CD8-positive, alpha-beta memory T cell (primary cell): ENCODE data around the gene KATNB1. TPM values are rescaled to one million over a fixed set of nuclear protein-coding genes. Genes with fewer than 3 reads are reported as not detected.

ENCODE experiments used
- CTCF ChIA-PET: fragments of 350-600 bp; sonication (Branson Sonifier 250); formaldehyde crosslinking; loops from one replicate; lab custom pipeline; 2021; ENCODE audit warnings: antibody characterized with exemption; lab: Charles Lee
- POLR2A ChIA-PET: fragments of 350-600 bp; sonication (Branson Sonifier 250); formaldehyde crosslinking; loops from one replicate; lab custom pipeline; 2021; ENCODE audit warnings: antibody characterized with exemption; lab: Charles Lee
- DNase-seq, 5 donors: peaks; one replicate each; pipeline versions ENCODE4 v3.0.0 to v3.0.0-alpha.2; 2020 to 2022; ENCODE audit warnings: mixed read lengths in 1 of 5
- H3K27ac ChIP-seq: one replicate; pipeline ENCODE4 v1.7.0; 2013; ENCODE audit warnings: low read depth, mild to moderate bottlenecking, low read length, moderate library complexity
- H3K27me3 ChIP-seq: 2 replicates; pipeline ENCODE4 v1.7.0; 2013; ENCODE audit warnings: low read length, mild to moderate bottlenecking; ENCODE audit not compliant: insufficient read depth, poor library complexity, severe bottlenecking
- H3K36me3 ChIP-seq: 2 replicates; pipeline ENCODE4 v1.7.0; 2013; ENCODE audit warnings: mild to moderate bottlenecking, low read length, moderate library complexity; ENCODE audit not compliant: insufficient read depth
- H3K4me1 ChIP-seq: 2 replicates; pipeline ENCODE4 v1.7.0; 2013; ENCODE audit warnings: mild to moderate bottlenecking, low read length, moderate library complexity; ENCODE audit not compliant: insufficient read depth
- H3K4me3 ChIP-seq: 2 replicates; pipeline ENCODE4 v1.7.0; 2013; ENCODE audit warnings: mild to moderate bottlenecking, low read length
- H3K9me3 ChIP-seq: 2 replicates; pipeline ENCODE4 v1.7.0; 2013; ENCODE audit warnings: mild to moderate bottlenecking, low read length
- H3K27ac Mint-ChIP-seq, 8 donors: one replicate each; pipeline ENCODE4 v1.8.0; 2020 to 2021; ENCODE audit warnings: mixed read lengths in 8 of 8, mild to moderate bottlenecking in 6 of 8, inconsistent platforms in 3 of 8, moderate library complexity in 3 of 8
- H3K27me3 Mint-ChIP-seq, 2 donors: one replicate each; pipeline ENCODE4 v1.8.0; 2020 to 2021; ENCODE audit warnings: mixed read lengths in 2 of 2, mild to moderate bottlenecking in 1 of 2, moderate library complexity in 1 of 2
- H3K36me3 Mint-ChIP-seq, 3 donors: one replicate each; pipeline ENCODE4 v1.8.0; 2020 to 2021; ENCODE audit warnings: mixed read lengths in 3 of 3, inconsistent platforms in 1 of 3, mild to moderate bottlenecking in 1 of 3
- H3K4me1 Mint-ChIP-seq, 3 donors: one replicate each; pipeline ENCODE4 v1.8.0; 2020 to 2021; ENCODE audit warnings: mixed read lengths in 3 of 3, inconsistent platforms in 1 of 3, mild to moderate bottlenecking in 1 of 3
- H3K4me3 Mint-ChIP-seq, 7 donors: one replicate each; pipeline ENCODE4 v1.8.0; 2020 to 2021; ENCODE audit warnings: mixed read lengths in 7 of 7, mild to moderate bottlenecking in 6 of 7, moderate library complexity in 4 of 7, inconsistent platforms in 2 of 7
- H3K9me3 Mint-ChIP-seq, 5 donors: one replicate each; pipeline ENCODE4 v1.8.0; 2020 to 2022; ENCODE audit warnings: mixed read lengths in 5 of 5, mild to moderate bottlenecking in 3 of 5, moderate library complexity in 2 of 5, inconsistent platforms in 1 of 5
- polyA plus RNA-seq: library from polyadenylated mRNA; unstranded; fragments of 300-500 nt; fragmentation: Illumina TruSeq; gene quantifications from one replicate; pipeline ENCODE4 v1.2.3, GENCODE V29; 2021
- total RNA-seq, 2 experiments: library from RNA; stranded (reverse); gene quantifications; one replicate each; pipeline ENCODE4 v1.2.3, GENCODE V29; 2021

KATNB1 gene, protein sequence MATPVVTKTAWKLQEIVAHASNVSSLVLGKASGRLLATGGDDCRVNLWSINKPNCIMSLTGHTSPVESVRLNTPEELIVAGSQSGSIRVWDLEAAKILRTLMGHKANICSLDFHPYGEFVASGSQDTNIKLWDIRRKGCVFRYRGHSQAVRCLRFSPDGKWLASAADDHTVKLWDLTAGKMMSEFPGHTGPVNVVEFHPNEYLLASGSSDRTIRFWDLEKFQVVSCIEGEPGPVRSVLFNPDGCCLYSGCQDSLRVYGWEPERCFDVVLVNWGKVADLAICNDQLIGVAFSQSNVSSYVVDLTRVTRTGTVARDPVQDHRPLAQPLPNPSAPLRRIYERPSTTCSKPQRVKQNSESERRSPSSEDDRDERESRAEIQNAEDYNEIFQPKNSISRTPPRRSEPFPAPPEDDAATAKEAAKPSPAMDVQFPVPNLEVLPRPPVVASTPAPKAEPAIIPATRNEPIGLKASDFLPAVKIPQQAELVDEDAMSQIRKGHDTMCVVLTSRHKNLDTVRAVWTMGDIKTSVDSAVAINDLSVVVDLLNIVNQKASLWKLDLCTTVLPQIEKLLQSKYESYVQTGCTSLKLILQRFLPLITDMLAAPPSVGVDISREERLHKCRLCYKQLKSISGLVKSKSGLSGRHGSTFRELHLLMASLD
- total RNA-seq (10 to 100 TPM; 50.2 to 53.0 TPM), polyA plus RNA-seq (29.7 TPM)

DNA sequence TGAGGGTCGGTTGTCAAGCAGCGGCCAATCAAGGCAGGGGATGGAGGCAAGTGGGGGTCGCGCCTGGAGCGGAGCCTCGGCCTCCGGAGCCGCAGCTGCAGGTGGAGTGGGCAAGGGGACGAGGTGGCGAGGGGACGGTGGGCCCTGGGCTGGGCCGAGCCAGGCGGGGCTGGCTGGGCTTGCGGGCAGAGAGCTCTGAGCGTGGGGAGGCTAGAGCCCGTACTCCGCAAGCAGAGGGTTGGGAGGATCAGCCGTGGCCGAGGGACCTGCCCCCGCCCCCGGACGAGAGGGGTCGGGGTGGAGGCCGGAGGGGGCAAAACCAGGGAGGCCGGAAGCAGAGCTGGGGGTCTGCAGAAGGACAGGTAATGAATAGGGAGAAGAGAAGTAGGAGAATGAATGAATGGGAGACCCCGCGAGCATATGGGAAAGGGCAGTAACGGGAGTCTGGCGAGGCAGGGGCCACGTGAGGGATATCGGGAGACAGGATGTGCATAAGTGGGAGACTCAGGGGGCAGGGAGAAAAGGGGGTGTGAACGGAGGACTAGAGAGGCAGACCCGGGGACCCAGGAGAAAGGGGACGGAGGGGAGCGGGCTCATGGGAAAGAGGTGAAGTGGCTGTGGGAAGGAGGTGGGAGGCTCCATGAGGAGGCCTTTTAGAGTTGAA, at the start of gene KATNB1:
KATNB1 (plus strand) TSS at position 16 of the 664 bp plus-strand sequence. CDS start 1,474 bp downstream, outside the sequence.
- DNase-seq: no peak
- Mint-ChIP-seq H3K4me3 (peak within 1 kb of the TSS; percentile 91 to 100 (median 96)), H3K27me3 (peaks cover 0 to 5% of the 10 kb centered on the region in 2 donors), H3K9me3 (peaks cover 0 to 6% (median 0%) of the 10 kb centered on the region in 5 donors), H3K36me3 (peaks cover 0 to 17% (median 4%) of the 10 kb centered on the region in 3 donors), H3K27ac (peak within 1 kb of the TSS; percentile 79 to 100 (median 96)), H3K4me1 (peaks cover 30 to 44% (median 38%) of the 10 kb centered on the region in 3 donors)
- Histone ChIP-seq H3K4me1 (peaks cover 25% of the 10 kb centered on the region), H3K36me3 (no peaks in the 10 kb centered on the region), H3K27ac (peak within 1 kb of the TSS; percentile 87), H3K4me3 (peak within 1 kb of the TSS; percentile 90), H3K9me3 (no peaks in the 10 kb centered on the region), H3K27me3 (no peaks in the 10 kb centered on the region)
- ChIA-PET CTCF (interaction anchor here (0.9 to 3.2 kb wide), 10 partner anchors 21 to 265 kb away, joined by 3 to 29 read pairs (median 3); partner anchors contain the start of genes ADGRG5, USB1 and ZNF319), POLR2A (interaction anchor here (0.5 to 2.2 kb wide), 6 partner anchors 74 to 393 kb away, joined by 3 to 8 read pairs (median 4); partner anchors contain the start of genes CFAP20, CIAPIN1, COQ9 and POLR2C)

DNA sequence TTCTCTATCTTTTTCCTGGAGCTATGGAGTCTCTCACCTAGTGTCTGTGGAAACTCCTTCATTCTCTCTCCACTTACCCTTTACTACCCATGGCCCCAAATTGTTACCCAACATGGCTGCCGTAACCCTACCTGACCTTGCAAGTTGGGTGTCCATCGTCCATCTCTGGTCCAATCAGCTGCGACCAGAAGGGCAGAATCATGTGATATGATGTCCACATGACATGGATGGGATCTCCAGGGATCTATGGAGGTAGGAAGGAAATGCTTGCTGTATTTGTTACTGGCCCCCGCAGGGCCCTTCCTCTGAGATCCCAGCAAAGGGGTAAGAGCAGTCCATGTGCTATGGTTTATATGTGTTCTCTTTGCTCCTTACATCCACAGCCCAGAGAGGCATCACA, 49.0 kb upstream of the KATNB1 start:
- Histone ChIP-seq H3K9me3 (no peaks in the 10 kb centered on the region), H3K4me1 (peaks cover 13% of the 10 kb centered on the region), H3K27me3 (no peaks in the 10 kb centered on the region), H3K4me3 (no peak overlapping the region), H3K36me3 (no peaks in the 10 kb centered on the region), H3K27ac (no peak overlapping the region)
- Mint-ChIP-seq H3K27ac (peak overlapping the region in 1 of 8 donors; percentile 2), H3K9me3 (no peaks in the 10 kb centered on the region), H3K27me3 (no peaks in the 10 kb centered on the region), H3K4me1 (peaks cover 13 to 17% (median 13%) of the 10 kb centered on the region in 3 donors), H3K36me3 (no peaks in the 10 kb centered on the region), H3K4me3 (peak overlapping the region in 1 of 7 donors; percentile 11)
- ChIA-PET POLR2A (no interaction called here), CTCF (interaction anchor here (1.3 kb wide), 1 partner anchor 110 kb away, joined by 3 read pairs; no protein-coding TSS in a partner anchor)
- DNase-seq: no peak

DNA sequence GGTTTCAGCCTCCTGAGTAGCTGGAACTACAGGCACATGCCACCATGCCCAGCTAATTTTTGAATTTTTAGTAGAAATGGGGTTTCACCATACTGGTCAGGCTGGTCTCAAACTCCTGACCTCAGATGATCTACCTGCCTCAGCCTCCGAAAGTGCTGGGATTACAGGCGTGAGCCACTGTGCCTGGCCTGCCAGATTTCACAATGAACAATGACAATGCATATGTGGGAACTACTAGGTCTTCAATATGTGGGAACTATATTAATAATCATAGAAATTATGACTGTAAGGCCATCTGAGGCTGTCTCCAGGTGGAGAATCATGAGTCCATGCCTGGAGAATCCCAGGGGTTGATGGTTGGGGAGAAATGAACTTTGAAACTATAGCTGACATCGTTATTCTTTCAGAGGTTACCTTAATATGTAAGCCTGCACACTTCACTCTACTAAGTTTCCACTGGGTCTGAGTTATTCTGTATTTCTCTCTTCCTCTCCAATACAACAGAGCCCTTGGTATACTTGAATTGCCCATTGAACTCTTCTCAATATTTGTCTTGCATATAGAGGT, 48.1 kb upstream of the KATNB1 start:
- ChIA-PET CTCF (no interaction called here), POLR2A (no interaction called here)
- H3K27ac Mint-ChIP-seq: peak overlapping the region in 5 of 8 donors; percentile 10 to 90 (median 54)

DNA sequence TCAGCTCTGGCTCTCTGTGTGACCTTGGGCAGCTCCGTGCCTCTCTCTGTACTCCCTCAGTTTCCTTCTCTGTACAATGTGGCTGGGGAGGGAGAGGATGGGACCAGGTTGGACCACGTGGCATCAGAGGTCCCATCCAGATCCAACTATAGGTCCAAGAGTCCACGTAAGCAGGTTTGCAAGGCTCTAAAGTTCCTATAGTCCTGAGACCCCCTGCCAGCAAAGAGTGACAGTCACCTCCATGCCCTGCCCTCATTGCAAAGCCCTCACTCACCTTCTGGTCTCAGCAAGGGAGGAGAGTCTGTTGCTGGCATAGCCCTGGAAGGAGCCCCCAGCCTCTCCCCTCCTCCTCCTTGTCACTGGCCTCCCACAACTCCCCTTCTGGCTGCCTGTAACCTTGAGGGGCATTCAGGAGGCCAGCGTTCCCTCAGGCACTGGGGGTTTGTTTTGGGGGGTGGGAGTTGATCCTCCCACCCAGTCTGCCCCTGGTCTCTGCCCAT, 47.0 kb upstream of the KATNB1 start:
- H3K4me3 ChIP-seq: no peak overlapping the region
- Mint-ChIP-seq H3K4me3 (no peak overlapping the region), H3K27ac (peak overlapping the region in 7 of 8 donors; percentile 30 to 94 (median 66)), H3K27me3 (peaks cover 1 to 4% of the 10 kb centered on the region in 2 donors), H3K4me1 (peaks cover 13 to 17% (median 13%) of the 10 kb centered on the region in 3 donors), H3K9me3 (no peaks in the 10 kb centered on the region), H3K36me3 (peaks cover 0 to 1% (median 0%) of the 10 kb centered on the region in 3 donors)
- ChIA-PET CTCF (no interaction called here), POLR2A (no interaction called here)
- H3K27ac ChIP-seq: peak overlapping the region; percentile 71
- no peaks in the 10 kb centered on the region for H3K27me3 ChIP-seq
- H3K4me1 ChIP-seq: peaks cover 13% of the 10 kb centered on the region
- DNase-seq: no peak
- no peaks in the 10 kb centered on the region for H3K36me3 ChIP-seq
- no peaks in the 10 kb centered on the region for H3K9me3 ChIP-seq

More for the DNA sequence above, 48.1 kb upstream of the KATNB1 start:
- Mint-ChIP-seq H3K36me3 (peaks cover 0 to 1% (median 0%) of the 10 kb centered on the region in 3 donors), H3K4me3 (no peak overlapping the region), H3K27me3 (no peaks in the 10 kb centered on the region), H3K4me1 (peaks cover 13 to 17% (median 13%) of the 10 kb centered on the region in 3 donors), H3K9me3 (no peaks in the 10 kb centered on the region)
- Histone ChIP-seq H3K36me3 (no peaks in the 10 kb centered on the region), H3K4me1 (peaks cover 13% of the 10 kb centered on the region), H3K4me3 (no peak overlapping the region), H3K9me3 (no peaks in the 10 kb centered on the region), H3K27me3 (no peaks in the 10 kb centered on the region), H3K27ac (no peak overlapping the region)
- DNase-seq: no peak

DNA sequence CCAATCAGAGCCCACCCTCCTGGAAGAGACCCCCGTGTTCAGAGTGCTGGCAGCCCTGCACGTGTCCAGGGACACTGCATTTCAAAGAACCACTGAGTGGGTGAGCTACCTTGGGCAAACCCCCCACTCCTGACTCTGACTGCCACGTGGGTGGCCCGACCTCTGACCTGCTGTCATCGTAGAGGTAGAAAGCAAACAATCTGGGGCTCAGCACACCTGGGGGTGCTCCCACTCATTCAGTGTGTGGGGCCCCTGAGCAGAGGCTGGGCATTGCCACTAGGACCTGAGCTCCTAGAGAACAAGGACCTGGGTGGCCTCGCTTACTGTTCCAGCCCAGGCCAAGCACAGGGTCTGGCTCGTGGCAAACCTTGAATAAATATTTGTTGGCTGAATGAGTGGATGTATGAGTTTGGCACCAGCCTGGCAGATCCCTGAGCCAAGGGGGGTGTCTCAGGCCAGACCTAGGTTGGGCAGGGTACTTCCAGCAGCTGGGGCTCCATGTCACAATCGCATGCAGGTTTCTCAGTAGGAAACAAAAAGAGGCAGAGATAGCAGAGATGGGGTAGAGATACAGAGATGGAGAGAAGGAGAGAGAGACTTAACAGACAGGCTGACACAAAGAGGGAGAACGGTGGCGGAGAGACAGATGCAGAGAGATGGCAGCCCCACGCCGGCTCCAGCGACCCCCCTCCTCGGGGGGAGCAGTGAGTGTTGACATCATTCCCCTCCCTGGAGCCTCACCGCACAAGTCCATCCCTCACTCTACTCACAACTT, 46.4 kb upstream of the KATNB1 start:
- Histone ChIP-seq H3K36me3 (no peaks in the 10 kb centered on the region), H3K9me3 (no peaks in the 10 kb centered on the region), H3K4me1 (peaks cover 13% of the 10 kb centered on the region), H3K27me3 (no peaks in the 10 kb centered on the region), H3K27ac (peak overlapping the region; percentile 71), H3K4me3 (no peak overlapping the region)
- H3K4me3 Mint-ChIP-seq: peak overlapping the region in 5 of 7 donors; percentile 4 to 67 (median 63)
- no peak for DNase-seq
- no peaks in the 10 kb centered on the region for H3K9me3 Mint-ChIP-seq
- H3K27me3 Mint-ChIP-seq: peaks cover 2 to 4% of the 10 kb centered on the region in 2 donors
- peaks cover 0 to 1% (median 0%) of the 10 kb centered on the region in 3 donors for H3K36me3 Mint-ChIP-seq
- peaks cover 13 to 17% (median 13%) of the 10 kb centered on the region in 3 donors for H3K4me1 Mint-ChIP-seq
- POLR2A ChIA-PET: no interaction called here
- CTCF ChIA-PET: interaction anchor here (1.3 kb wide), 1 partner anchor 67 kb away, joined by 4 read pairs; no protein-coding TSS in a partner anchor
- H3K27ac Mint-ChIP-seq: peak overlapping the region; percentile 38 to 94 (median 84)

DNA sequence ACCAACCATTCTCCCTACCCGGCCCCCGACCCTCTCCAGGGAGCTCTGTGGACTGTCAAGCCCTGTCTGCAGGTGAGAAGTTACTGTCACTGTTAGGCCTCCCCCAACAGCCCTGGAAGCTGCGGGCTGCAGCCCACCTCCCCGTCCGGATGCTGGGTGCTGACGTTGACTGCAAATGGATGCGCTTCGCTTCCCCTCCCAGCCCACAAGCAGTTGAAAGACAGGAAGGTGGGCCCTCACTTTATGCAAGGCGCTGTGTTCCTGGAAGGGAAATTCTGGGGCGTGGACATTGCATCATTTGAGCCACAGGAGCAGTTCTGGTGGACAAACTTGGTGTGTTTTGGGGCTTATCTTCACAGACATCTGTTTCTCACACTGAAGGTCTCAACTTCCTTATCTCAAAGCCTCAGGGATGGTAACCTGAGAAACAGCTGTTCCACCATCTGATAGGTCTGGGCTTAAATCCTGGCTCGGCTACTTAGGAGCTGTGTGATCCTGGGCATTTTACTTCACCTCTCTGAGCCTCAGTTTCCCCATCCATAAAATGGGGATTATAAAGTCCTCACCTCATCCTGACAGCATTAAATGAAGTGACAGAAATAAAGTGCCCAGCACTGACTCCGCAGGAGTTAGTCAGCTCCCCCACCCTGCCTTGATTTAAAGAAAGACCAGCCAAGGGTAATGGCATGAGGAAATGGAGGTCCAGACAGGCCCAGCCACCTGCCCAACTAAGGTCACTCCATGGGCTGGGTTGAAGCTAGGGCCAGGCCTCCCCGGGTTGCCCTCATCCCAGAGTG, 45.6 kb upstream of the KATNB1 start:
- peak; percentile 6 to 73 (median 63) for DNase-seq
- ChIA-PET POLR2A (no interaction called here), CTCF (interaction anchor here (1.3 kb wide), 1 partner anchor 66 kb away, joined by 4 read pairs; no protein-coding TSS in a partner anchor)
- no peaks in the 10 kb centered on the region for H3K9me3 Mint-ChIP-seq
- H3K4me1 Mint-ChIP-seq: peaks cover 15 to 21% (median 16%) of the 10 kb centered on the region in 3 donors
- peaks cover 0 to 1% (median 0%) of the 10 kb centered on the region in 3 donors for H3K36me3 Mint-ChIP-seq
- H3K36me3 ChIP-seq: no peaks in the 10 kb centered on the region
- H3K27ac ChIP-seq: peak overlapping the region; percentile 71
- H3K4me3 Mint-ChIP-seq: peak overlapping the region in 5 of 7 donors; percentile 19 to 67 (median 53)
- peaks cover 2 to 4% of the 10 kb centered on the region in 2 donors for H3K27me3 Mint-ChIP-seq
- peak overlapping the region; percentile 43 for H3K4me3 ChIP-seq
- H3K27ac Mint-ChIP-seq: peak overlapping the region; percentile 38 to 94 (median 81)
- H3K9me3 ChIP-seq: no peaks in the 10 kb centered on the region
- H3K4me1 ChIP-seq: peaks cover 13% of the 10 kb centered on the region
- no peaks in the 10 kb centered on the region for H3K27me3 ChIP-seq
